GM12878 (cell line): ENCODE results near the gene MPP1. TPM values are rescaled to one million over a fixed set of nuclear protein-coding genes. Genes with fewer than 3 reads are reported as not detected.
A peak's percentile ranks its signal among the peaks of the same experiment; 100 is the strongest.

ENCODE experiments used
- ATAC-seq: fragments of 200-7000 bp; cut with Tn5 transposase; 3 replicates; pipeline ENCODE4 v1.9.1; 2020; ENCODE audit warnings: mild to moderate bottlenecking, moderate library complexity
- BruUV-seq: library from RNA; stranded (reverse); fragments of 400-500 nt; replicated peaks from 2 replicates; lab custom pipeline; 2021; lab: Mats Ljungman, UMichigan
- CTCF ChIA-PET: fragments of 300-600 bp; sonication (Branson Sonifier 250); formaldehyde crosslinking; extraction: SDS; loops from one replicate; lab custom pipeline; 2021; ENCODE audit warnings: inconsistent platforms; lab: Yijun Ruan, JAX
- POLR2A ChIA-PET: fragments of 350-600 bp; formaldehyde crosslinking; extraction: SDS; loops from one replicate; lab custom pipeline; 2021; ENCODE audit warnings: inconsistent platforms; lab: Charles Lee
- RAD21 ChIA-PET: fragments of 300-600 bp; sonication (Branson Sonifier 250); formaldehyde crosslinking; loops from one replicate; lab custom pipeline; 2023; ENCODE audit warnings: antibody characterized with exemption; ENCODE audit not compliant: unreplicated experiment; lab: Charles Lee
- SMC1A ChIA-PET: fragments of 300-600 bp; sonication (Branson Sonifier 250); formaldehyde crosslinking; loops from one replicate; lab custom pipeline; 2023; ENCODE audit not compliant: unreplicated experiment, uncharacterized antibody; lab: Charles Lee
- DNase-seq: peaks from one replicate; pipeline ENCODE4 v3.0.0-alpha.2; 2011; ENCODE audit warnings: low read depth, low spot score
- FAIRE-seq: peaks from 3 replicates; lab custom pipeline; 2011; peaks lifted over from hg19 to GRCh38; lab: Jason Lieb, UNC
- H2AFZ ChIP-seq: 2 replicates; pipeline ENCODE4 v1.6.0; 2011; ENCODE audit warnings: low read depth, low read length, control low read depth; ENCODE audit not compliant: control insufficient read depth
- H3K27ac ChIP-seq: 2 replicates; pipeline ENCODE4 v1.5.1; 2011; ENCODE audit warnings: control low read depth; ENCODE audit not compliant: control insufficient read depth, insufficient read depth
- H3K27me3 ChIP-seq, 2 experiments: replicated peaks in 1 of 2; 2 replicates each; pipeline versions ENCODE4 v1.6.0 to v1.6.1; 2011; ENCODE audit warnings: low read length in 1 of 2; ENCODE audit not compliant: control insufficient read depth in 2 of 2, insufficient read depth in 2 of 2
- H3K36me3 ChIP-seq, 2 experiments: 2 replicates each; pipeline ENCODE4 v1.5.1; 2011; ENCODE audit warnings: low read length in 1 of 2; ENCODE audit not compliant: control insufficient read depth in 2 of 2, insufficient read depth in 2 of 2
- H3K4me1 ChIP-seq: 2 replicates; pipeline ENCODE4 v1.6.1; 2011; ENCODE audit warnings: mild to moderate bottlenecking, low read length, moderate library complexity, mixed read lengths; ENCODE audit not compliant: control insufficient read depth, insufficient read depth
- H3K4me2 ChIP-seq: 2 replicates; pipeline ENCODE4 v1.6.0; 2011; ENCODE audit warnings: control low read depth; ENCODE audit not compliant: control insufficient read depth, insufficient read depth
- H3K4me3 ChIP-seq: fragments of 200-600 bp; sonication (generic); 2 replicates; pipeline ENCODE4 v1.5.1; 2016
- H3K79me2 ChIP-seq: 2 replicates; pipeline ENCODE4 v1.6.0; 2011; ENCODE audit warnings: low read length; ENCODE audit not compliant: control insufficient read depth, insufficient read depth
- H3K9ac ChIP-seq: 2 replicates; pipeline ENCODE4 v1.8.0; 2011; ENCODE audit warnings: low read length, control low read depth, mixed read lengths; ENCODE audit not compliant: control insufficient read depth, insufficient read depth
- H3K9me3 ChIP-seq: replicated peaks from 3 replicates; pipeline ENCODE4 v1.5.1; 2011; ENCODE audit warnings: mild to moderate bottlenecking, low read length; ENCODE audit not compliant: control insufficient read depth, insufficient read depth
- H4K20me1 ChIP-seq: 2 replicates; pipeline ENCODE4 v1.6.0; 2011; ENCODE audit not compliant: control insufficient read depth, insufficient read depth
- BRCA1 ChIP-seq: IDR thresholded peaks from 2 replicates; pipeline ENCODE4 v1.6.1; 2011; ENCODE audit warnings: low read depth, low read length, improper control_type of control experiment
- CHD1 ChIP-seq: IDR thresholded peaks from 2 replicates; pipeline ENCODE4 v1.6.1; 2012; ENCODE audit warnings: low read depth, low read length, improper control_type of control experiment
- CHD4 ChIP-seq: fragments of 200-600 bp; sonication (generic); IDR thresholded peaks from 2 replicates; pipeline ENCODE4 v1.6.1; 2016; ENCODE audit warnings: mild to moderate bottlenecking
- EGR1 ChIP-seq, 2 experiments: IDR thresholded peaks; 1 replicate in 1 of 2; 2 replicates in 1 of 2; pipeline ENCODE4 v1.6.1; 2011 to 2012; ENCODE audit warnings: low read depth in 2 of 2, low read length in 2 of 2, borderline replicate concordance in 1 of 2, mild to moderate bottlenecking in 1 of 2, moderate library complexity in 1 of 2
- ESRRA ChIP-seq: IDR thresholded peaks from 2 replicates; pipeline ENCODE4 v1.6.1; 2012; ENCODE audit warnings: mild to moderate bottlenecking, low read length, improper control_type of control experiment
- ETV6 ChIP-seq, 2 experiments: fragments of 450-650 bp in 1 of 2; IDR thresholded peaks in 1 of 2; conservative IDR thresholded peaks in 1 of 2; 2 replicates each; pipeline ENCODE4 v1.6.1; 2014; ENCODE audit warnings: antibody characterized with exemption in 1 of 2, borderline replicate concordance in 1 of 2, low read depth in 1 of 2, mild to moderate bottlenecking in 1 of 2, moderate library complexity in 1 of 2
- IRF4 ChIP-seq: IDR thresholded peaks from 2 replicates; pipeline ENCODE4 v1.6.1; 2011; ENCODE audit warnings: low read depth, low read length
- MTA3 ChIP-seq: IDR thresholded peaks from 2 replicates; pipeline ENCODE4 v1.6.1; 2012; ENCODE audit warnings: low read length, inconsistent platforms, borderline replicate concordance
- PML ChIP-seq: IDR thresholded peaks from 2 replicates; pipeline ENCODE4 v1.6.1; 2012; ENCODE audit warnings: low read length, inconsistent platforms
- POLR2A ChIP-seq: IDR thresholded peaks from 2 replicates; pipeline ENCODE4 v1.6.1; 2011; ENCODE audit warnings: low read depth, mild to moderate bottlenecking, low read length
- RBBP5 ChIP-seq: fragments of 200-600 bp; sonication (generic); conservative IDR thresholded peaks from 2 replicates; pipeline ENCODE4 v1.6.1; 2016
- SMAD5 ChIP-seq: IDR thresholded peaks from 2 replicates; pipeline ENCODE4 v1.6.1; 2016; ENCODE audit warnings: antibody characterized with exemption, low read depth
- SREBF1 ChIP-seq: IDR thresholded peaks from 2 replicates; pipeline ENCODE4 v1.6.1; 2012; ENCODE audit warnings: mild to moderate bottlenecking, low read length
- TCF12 ChIP-seq: IDR thresholded peaks from 2 replicates; pipeline ENCODE4 v1.6.1; 2011; ENCODE audit warnings: low read depth, mild to moderate bottlenecking, low read length
- WRNIP1 ChIP-seq: IDR thresholded peaks from 2 replicates; pipeline ENCODE4 v1.6.1; 2011; ENCODE audit warnings: low read depth, low read length, improper control_type of control experiment, borderline replicate concordance
- YY1 ChIP-seq: IDR thresholded peaks from 2 replicates; pipeline ENCODE4 v1.6.1; 2011; ENCODE audit warnings: low read depth, mild to moderate bottlenecking, low read length
- ZNF384 ChIP-seq: IDR thresholded peaks from 2 replicates; pipeline ENCODE4 v1.6.1; 2012; ENCODE audit warnings: low read depth, mild to moderate bottlenecking, low read length, improper control_type of control experiment, borderline replicate concordance
- ZNF622 ChIP-seq: fragments of 450-650 bp; IDR thresholded peaks from 2 replicates; pipeline ENCODE4 v1.6.1; 2017; ENCODE audit warnings: mild to moderate bottlenecking, inconsistent platforms
- WGBS: methylation state at CpG from one replicate; pipeline ENCODE4 v1.1.6; 2016; ENCODE audit warnings: low lambda C conversion rate; ENCODE audit not compliant: insufficient replicate concordance, insufficient coverage; ENCODE audit errors: missing lambda C conversion rate; 5-methylcytosine and 5-hydroxymethylcytosine counted together
- in situ Hi-C: fragments of 300-500 bp; cut with MboI; formaldehyde crosslinking; loops from 9 replicates; pipeline ENCODE4 v1.14.3; 2018; ENCODE audit warnings: mixed read lengths
- intact Hi-C: fragments of 100-400 bp; cut with micrococcal nuclease; formaldehyde crosslinking; loops from one replicate; pipeline ENCODE4 v1.14.2; 2022; ENCODE audit not compliant: unreplicated experiment
- polyA plus RNA-seq, 11 experiments: library from polyadenylated mRNA; depleted of rRNA in 4 of 11; unstranded in 6 of 11; stranded (reverse) in 5 of 11; fragments of >200 nt; fragmentation: Nextera tagmentation in 4 of 11; fragmentation: Illumina TruSeq in 1 of 11; extraction: Ambion mirVana in 4 of 11; extraction: Trizol in 1 of 11; gene quantifications; 1 replicate in 1 of 11; 2 replicates in 10 of 11; pipeline versions ENCODE4 v1.2.1 to v1.2.3, GENCODE V29; 2011 to 2016; ENCODE audit warnings: inconsistent platforms in 2 of 11, missing spikeins in 2 of 11, low read depth in 1 of 11
- total RNA-seq, 4 experiments: library from RNA; depleted of rRNA in 3 of 4; stranded (reverse); fragments of >200 nt in 3 of 4; fragmentation: Illumina TruSeq in 1 of 4; extraction: Trizol in 1 of 4; gene quantifications; 2 replicates each; pipeline versions ENCODE4 v1.2.1 to v1.2.3, GENCODE V29; 2013 to 2021
- TF ChIP-seq, protein P1 (sequence below): fragments of 450-650 bp; IDR thresholded peaks from 2 replicates; pipeline ENCODE4 v1.6.1; 2016; ENCODE audit warnings: mild to moderate bottlenecking

The MPP1 gene
- total and polyA plus RNA-seq, 10 of the 15 experiments (the other 5 are each of a cell fraction or from before 2014, with no cell fraction given), result 1.9 to 20.1 (median 14.8) TPM

GRCh38 chrX:154734061-154734781, 71.1 kb downstream of the MPP1 start:
- Histone ChIP-seq H3K79me2 (no peaks in the 10 kb centered on the region), H2AFZ (peak overlapping the region; percentile 29), H3K4me2 (peak overlapping the region; percentile 11), H3K9me3 (no peaks in the 10 kb centered on the region), H3K4me3 (peak overlapping the region; percentile 29; the same call in 1 of the 2 replicates), H3K9ac (no peak overlapping the region; the same call in 1 of the 2 replicates), H3K36me3 (no peaks in the 10 kb centered on the region), H4K20me1 (no peaks in the 10 kb centered on the region), H3K4me1 (peaks cover 8% of the 10 kb centered on the region), H3K27ac (peak overlapping the region; percentile 45), H3K27me3 (no peaks in the 10 kb centered on the region)
- RAD21 ChIA-PET, result no interaction called here
- FAIRE-seq (no peak), ATAC-seq (peak; percentile 31; the same call in 2 of the 3 replicates), DNase-seq (no peak)
- TF ChIP-seq SMAD5 (no peak), CHD4 (no peak), CHD1 (no peak), ZNF622 (no peak), ZNF384 (no peak), TCF12 (no peak), IRF4 (0 out of 2 replicates have a peak, but pooled peaks have one; percentile 28), RBBP5 (no peak), PML (no peak), POLR2A (no peak), WRNIP1 (no peak), ETV6 (conservative IDR thresholded peaks at IDR 0.05 in 1 of 2, IDR thresholded peaks at IDR 0.05 in 1 of 2; ENCODE audit: borderline replicate concordance in 1 of 2, low read depth in 1 of 2) (no peak), ESRRA (no peak), EGR1 (IDR thresholded peaks at IDR 0.05; ENCODE audit: borderline replicate concordance in 1 of 2, low read depth in 2 of 2, low read length in 2 of 2) (0 out of 3 replicates have a peak, but pooled peaks of 1 of the 2 experiments have one; percentile 27), SREBF1 (no peak), BRCA1 (no peak), MTA3 (no peak), YY1 (0 out of 2 replicates have a peak, but pooled peaks have one; percentile 10)
- TF ChIP-seq, protein P1, sequence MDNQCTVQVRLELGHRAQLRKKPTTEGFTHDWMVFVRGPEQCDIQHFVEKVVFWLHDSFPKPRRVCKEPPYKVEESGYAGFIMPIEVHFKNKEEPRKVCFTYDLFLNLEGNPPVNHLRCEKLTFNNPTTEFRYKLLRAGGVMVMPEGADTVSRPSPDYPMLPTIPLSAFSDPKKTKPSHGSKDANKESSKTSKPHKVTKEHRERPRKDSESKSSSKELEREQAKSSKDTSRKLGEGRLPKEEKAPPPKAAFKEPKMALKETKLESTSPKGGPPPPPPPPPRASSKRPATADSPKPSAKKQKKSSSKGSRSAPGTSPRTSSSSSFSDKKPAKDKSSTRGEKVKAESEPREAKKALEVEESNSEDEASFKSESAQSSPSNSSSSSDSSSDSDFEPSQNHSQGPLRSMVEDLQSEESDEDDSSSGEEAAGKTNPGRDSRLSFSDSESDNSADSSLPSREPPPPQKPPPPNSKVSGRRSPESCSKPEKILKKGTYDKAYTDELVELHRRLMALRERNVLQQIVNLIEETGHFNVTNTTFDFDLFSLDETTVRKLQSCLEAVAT, result no peak
- BruUV-seq, result no TSS peak
- POLR2A ChIA-PET, result no interaction called here
- in situ Hi-C loops, result loop anchor here (25.0 kb wide), 1 partner anchor 147 kb away; the partner anchor contains the start of gene CTAG1A
- WGBS, result 41% methylated on average over 8 of the region's 8 CpGs
- intact Hi-C loops, result no loop called here
- CTCF ChIA-PET, result interaction anchor here (4.8 kb wide), 1 partner anchor 14 kb away, joined by 19 read pairs; no protein-coding TSS in a partner anchor
- SMC1A ChIA-PET, result interaction anchor here (1.3 kb wide), 1 partner anchor 16 kb away, joined by 3 read pairs; no protein-coding TSS in a partner anchor
